DOHH2 (cell line): ENCODE measurements around the gene RPL32.

Experiments
- H3F3A ChIP-seq: fragments of 200-600 bp; sonication (generic), shearing (Covaris generic); 2 replicates; pipeline ENCODE4 v1.6.0; 2016; ENCODE audit warnings: antibody characterized with exemption, mild to moderate bottlenecking; ENCODE audit not compliant: control insufficient read depth, insufficient read depth
- H3K27ac ChIP-seq: fragments of 200-600 bp; sonication (generic); 2 replicates; pipeline ENCODE4 v1.5.1; 2014; ENCODE audit warnings: low read depth, mild to moderate bottlenecking, low read length, moderate library complexity
- H3K27me3 ChIP-seq: fragments of 200-600 bp; sonication (generic); 2 replicates; pipeline ENCODE4 v1.6.1; 2014; ENCODE audit warnings: mild to moderate bottlenecking, low read length, mixed read lengths; ENCODE audit not compliant: control insufficient read depth
- H3K36me3 ChIP-seq: fragments of 200-600 bp; sonication (generic); 2 replicates; pipeline ENCODE4 v1.6.1; 2014; ENCODE audit warnings: mild to moderate bottlenecking, low read length, moderate library complexity, mixed read lengths; ENCODE audit not compliant: control insufficient read depth
- H3K4me1 ChIP-seq: fragments of 200-600 bp; sonication (generic); 2 replicates; pipeline ENCODE4 v1.6.1; 2014; ENCODE audit warnings: mild to moderate bottlenecking, low read length, mixed read lengths; ENCODE audit not compliant: control insufficient read depth
- H3K4me2 ChIP-seq: fragments of 200-600 bp; sonication (generic); 2 replicates; pipeline ENCODE4 v1.6.0; 2014; ENCODE audit warnings: mild to moderate bottlenecking, low read length, moderate library complexity
- H3K4me3 ChIP-seq: fragments of 200-600 bp; sonication (generic); 2 replicates; pipeline ENCODE4 v1.5.1; 2014; ENCODE audit warnings: mild to moderate bottlenecking, low read length, mixed read lengths
- H3K79me2 ChIP-seq: fragments of 200-600 bp; sonication (generic); 2 replicates; pipeline ENCODE4 v1.6.1; 2014; ENCODE audit warnings: mild to moderate bottlenecking, low read length, mixed read lengths; ENCODE audit not compliant: control insufficient read depth
- H3K9me2 ChIP-seq: fragments of 200-600 bp; sonication (generic); replicated peaks from 2 replicates; pipeline ENCODE4 v1.6.1; 2014; ENCODE audit warnings: mild to moderate bottlenecking, low read length, mixed read lengths; ENCODE audit not compliant: control insufficient read depth
- H3K9me3 ChIP-seq: fragments of 200-600 bp; sonication (generic); 2 replicates; pipeline ENCODE4 v1.6.1; 2014; ENCODE audit warnings: antibody characterized with exemption, low read length, mixed read lengths; ENCODE audit not compliant: control insufficient read depth, insufficient read depth
- H4K20me1 ChIP-seq: fragments of 200-600 bp; sonication (generic); 2 replicates; pipeline ENCODE4 v1.6.0; 2014; ENCODE audit warnings: low read depth, mild to moderate bottlenecking, antibody characterized with exemption, low read length, moderate library complexity; ENCODE audit not compliant: control insufficient read depth, insufficient read depth
- EZH2phosphoT487 ChIP-seq: fragments of 200-600 bp; sonication (generic); IDR thresholded peaks from 2 replicates; pipeline ENCODE4 v1.6.1; 2017; ENCODE audit warnings: borderline replicate concordance, mild to moderate bottlenecking, antibody characterized with exemption, low read length, moderate library complexity, mixed read lengths
- TF ChIP-seq, protein P1 (sequence below): fragments of 200-600 bp; sonication (generic); IDR thresholded peaks from one replicate; pipeline ENCODE4 v1.5.1; 2014; ENCODE audit warnings: antibody characterized with exemption, mild to moderate bottlenecking, low read depth, low read length; ENCODE audit not compliant: poor library complexity, severe bottlenecking

RPL32 gene

DNA sequence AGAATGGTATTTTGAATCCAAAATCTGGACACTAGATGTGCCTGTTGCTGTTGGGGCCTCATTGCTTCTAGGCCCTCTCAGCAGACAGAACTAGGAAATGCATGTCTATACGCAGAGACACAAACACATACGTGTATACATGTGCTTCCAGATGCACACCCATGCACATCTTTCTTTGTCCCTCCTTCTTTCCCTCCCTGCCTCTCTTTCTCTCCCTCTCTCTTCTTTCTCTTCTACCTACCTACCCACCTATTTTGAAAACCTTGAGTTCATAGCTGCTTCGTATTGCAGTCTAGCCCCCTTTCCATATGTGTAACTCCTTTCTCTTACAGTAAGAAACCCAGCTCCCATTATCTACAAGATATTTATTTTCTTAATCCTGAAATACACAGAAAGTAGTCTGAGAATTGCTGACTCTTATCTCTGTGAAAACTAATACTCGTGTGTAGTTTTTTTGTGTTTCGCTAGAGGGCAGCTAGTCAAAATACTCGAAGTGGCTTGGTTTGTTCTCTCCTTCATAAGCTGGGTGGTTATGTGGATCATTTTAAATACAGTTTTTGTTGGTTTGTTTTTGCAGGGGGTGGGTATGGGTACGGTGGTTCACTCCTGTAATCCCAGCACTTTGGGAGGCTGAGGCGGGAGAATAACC lies 18.5 kb downstream of the RPL32 start:
- H3K27ac ChIP-seq: no peak overlapping the region
- H3K4me3 ChIP-seq: no peak overlapping the region
- no peaks in the 10 kb centered on the region for H3F3A ChIP-seq
- H3K9me2 ChIP-seq: no peaks in the 10 kb centered on the region
- H4K20me1 ChIP-seq: no peaks in the 10 kb centered on the region
- H3K27me3 ChIP-seq: no peaks in the 10 kb centered on the region
- H3K9me3 ChIP-seq: no peaks in the 10 kb centered on the region
- peaks cover 14% of the 10 kb centered on the region for H3K4me1 ChIP-seq
- no peaks in the 10 kb centered on the region for H3K79me2 ChIP-seq
- TF ChIP-seq, protein P1, sequence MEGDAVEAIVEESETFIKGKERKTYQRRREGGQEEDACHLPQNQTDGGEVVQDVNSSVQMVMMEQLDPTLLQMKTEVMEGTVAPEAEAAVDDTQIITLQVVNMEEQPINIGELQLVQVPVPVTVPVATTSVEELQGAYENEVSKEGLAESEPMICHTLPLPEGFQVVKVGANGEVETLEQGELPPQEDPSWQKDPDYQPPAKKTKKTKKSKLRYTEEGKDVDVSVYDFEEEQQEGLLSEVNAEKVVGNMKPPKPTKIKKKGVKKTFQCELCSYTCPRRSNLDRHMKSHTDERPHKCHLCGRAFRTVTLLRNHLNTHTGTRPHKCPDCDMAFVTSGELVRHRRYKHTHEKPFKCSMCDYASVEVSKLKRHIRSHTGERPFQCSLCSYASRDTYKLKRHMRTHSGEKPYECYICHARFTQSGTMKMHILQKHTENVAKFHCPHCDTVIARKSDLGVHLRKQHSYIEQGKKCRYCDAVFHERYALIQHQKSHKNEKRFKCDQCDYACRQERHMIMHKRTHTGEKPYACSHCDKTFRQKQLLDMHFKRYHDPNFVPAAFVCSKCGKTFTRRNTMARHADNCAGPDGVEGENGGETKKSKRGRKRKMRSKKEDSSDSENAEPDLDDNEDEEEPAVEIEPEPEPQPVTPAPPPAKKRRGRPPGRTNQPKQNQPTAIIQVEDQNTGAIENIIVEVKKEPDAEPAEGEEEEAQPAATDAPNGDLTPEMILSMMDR: peak; percentile 45
- TF ChIP-seq EZH2phosphoT487: no peak
- no peak overlapping the region for H3K4me2 ChIP-seq
- no peaks in the 10 kb centered on the region for H3K36me3 ChIP-seq

DNA sequence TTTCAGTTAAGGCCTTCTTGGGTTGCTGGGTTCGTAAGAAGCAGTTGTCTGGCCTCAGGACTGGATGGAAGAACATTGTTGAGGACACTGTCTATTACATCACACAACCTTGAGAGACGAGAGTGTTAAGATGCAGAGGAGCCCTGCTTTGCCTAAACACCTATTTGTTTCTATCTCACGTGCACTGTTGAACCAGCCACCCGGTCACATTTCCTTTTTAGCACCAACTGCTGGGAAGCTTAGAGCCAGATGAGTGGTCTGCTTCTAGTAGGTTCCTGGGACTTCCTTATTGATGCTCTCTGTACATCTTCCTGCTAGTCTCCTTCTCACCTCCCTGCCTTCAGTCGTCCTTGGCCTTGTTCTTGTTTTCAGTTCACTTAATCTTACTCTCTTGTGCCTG lies 22.6 kb downstream of the RPL32 start:
- no peak for TF ChIP-seq EZH2phosphoT487
- TF ChIP-seq, protein P1: no peak
- peaks cover 22% of the 10 kb centered on the region for H3K4me1 ChIP-seq
- H3K79me2 ChIP-seq: no peaks in the 10 kb centered on the region
- no peaks in the 10 kb centered on the region for H3F3A ChIP-seq
- no peak overlapping the region for H3K4me3 ChIP-seq
- H3K9me3 ChIP-seq: no peaks in the 10 kb centered on the region
- no peaks in the 10 kb centered on the region for H3K27me3 ChIP-seq
- H3K9me2 ChIP-seq: no peaks in the 10 kb centered on the region
- H3K36me3 ChIP-seq: no peaks in the 10 kb centered on the region
- no peak overlapping the region for H3K27ac ChIP-seq
- H4K20me1 ChIP-seq: no peaks in the 10 kb centered on the region
- H3K4me2 ChIP-seq: no peak overlapping the region

DNA sequence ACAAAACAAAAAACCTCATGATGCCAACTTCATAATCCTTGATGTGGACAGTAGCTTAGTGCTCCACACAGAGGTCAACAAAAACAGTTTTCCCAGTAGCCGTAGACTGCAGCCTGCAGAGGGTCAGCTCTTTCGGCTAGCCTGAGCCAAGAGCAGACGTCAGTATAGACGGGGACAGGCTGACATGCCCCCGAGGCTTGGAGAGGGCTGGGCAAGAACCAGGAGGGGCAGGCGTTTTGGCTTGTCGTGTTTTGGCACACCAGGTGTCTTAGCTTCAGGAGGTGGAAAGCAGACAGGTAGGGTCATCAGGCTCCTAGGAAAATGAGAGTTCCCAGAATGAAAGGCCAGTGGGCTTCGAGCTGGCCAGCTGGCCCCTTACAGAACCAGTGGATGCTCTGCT lies 23.1 kb downstream of the RPL32 start:
- H3F3A ChIP-seq: no peaks in the 10 kb centered on the region
- H3K27me3 ChIP-seq: no peaks in the 10 kb centered on the region
- H3K4me2 ChIP-seq: no peak overlapping the region
- H3K36me3 ChIP-seq: no peaks in the 10 kb centered on the region
- H3K9me3 ChIP-seq: no peaks in the 10 kb centered on the region
- no peak overlapping the region for H3K27ac ChIP-seq
- TF ChIP-seq, protein P1: no peak
- no peak for TF ChIP-seq EZH2phosphoT487
- H3K79me2 ChIP-seq: no peaks in the 10 kb centered on the region
- no peaks in the 10 kb centered on the region for H3K9me2 ChIP-seq
- no peak overlapping the region for H3K4me3 ChIP-seq
- no peaks in the 10 kb centered on the region for H4K20me1 ChIP-seq
- H3K4me1 ChIP-seq: peaks cover 22% of the 10 kb centered on the region
